H9 (cell line): ENCODE results near the gene MUC4. TPM values are rescaled to one million over a fixed set of nuclear protein-coding genes. Genes with fewer than 3 reads are reported as not detected.

ENCODE experiments used
- DNase-seq: peaks from one replicate; pipeline ENCODE4 v3.0.0-alpha.2; 2017
- H2AFZ ChIP-seq: one replicate; pipeline ENCODE4 v1.6.1; 2013; ENCODE audit warnings: mild to moderate bottlenecking, low read length, control low read depth, moderate library complexity
- H2AK5ac ChIP-seq: 2 replicates; pipeline ENCODE4 v1.6.1; 2013; ENCODE audit warnings: low read length, control low read depth, mixed read lengths; ENCODE audit not compliant: insufficient read length
- H2BK120ac ChIP-seq: one replicate; pipeline ENCODE4 v1.6.1; 2013; ENCODE audit warnings: low read depth, mild to moderate bottlenecking, low read length, control low read depth, inconsistent platforms; ENCODE audit not compliant: poor library complexity, severe bottlenecking
- H2BK12ac ChIP-seq: 2 replicates; pipeline ENCODE4 v1.6.1; 2013; ENCODE audit warnings: low read length, control low read depth, mixed read lengths, low read depth; ENCODE audit not compliant: insufficient read length
- H2BK15ac ChIP-seq: 2 replicates; pipeline ENCODE4 v1.6.1; 2013; ENCODE audit warnings: low read depth, low read length, control low read depth
- H2BK20ac ChIP-seq: one replicate; pipeline ENCODE4 v1.6.1; 2013; ENCODE audit warnings: low read depth, mild to moderate bottlenecking, low read length, control low read depth, inconsistent platforms; ENCODE audit not compliant: poor library complexity, severe bottlenecking
- H2BK5ac ChIP-seq: 2 replicates; pipeline ENCODE4 v1.6.1; 2013; ENCODE audit warnings: low read length, control low read depth, mixed read lengths; ENCODE audit not compliant: insufficient read length
- H3K14ac ChIP-seq: 2 replicates; pipeline ENCODE4 v1.6.1; 2013; ENCODE audit warnings: low read length, control low read depth; ENCODE audit not compliant: insufficient read depth
- H3K18ac ChIP-seq: 2 replicates; pipeline ENCODE4 v1.6.1; 2013; ENCODE audit warnings: low read depth, mild to moderate bottlenecking, mixed read lengths, low read length, control low read depth; ENCODE audit not compliant: insufficient read length
- H3K23ac ChIP-seq: 2 replicates; pipeline ENCODE4 v1.6.1; 2013; ENCODE audit warnings: low read length, control low read depth, mixed read lengths, low read depth; ENCODE audit not compliant: insufficient read length
- H3K23me2 ChIP-seq: 2 replicates; pipeline ENCODE4 v1.6.1; 2013; ENCODE audit warnings: low read depth, mild to moderate bottlenecking, mixed read lengths, low read length, control low read depth; ENCODE audit not compliant: insufficient read length, poor library complexity, severe bottlenecking
- H3K27ac ChIP-seq: 2 replicates; pipeline ENCODE4 v1.5.1; 2013; ENCODE audit warnings: low read length, control low read depth, mixed read lengths, low read depth; ENCODE audit not compliant: insufficient read length
- H3K27me3 ChIP-seq: 2 replicates; pipeline ENCODE4 v1.6.1; 2013; ENCODE audit warnings: low read length, control low read depth, inconsistent platforms; ENCODE audit not compliant: insufficient read depth
- H3K4ac ChIP-seq: 2 replicates; pipeline ENCODE4 v1.6.1; 2013; ENCODE audit warnings: low read depth, mild to moderate bottlenecking, control low read depth, inconsistent platforms, low read length, moderate library complexity
- H3K4me1 ChIP-seq: 2 replicates; pipeline ENCODE4 v1.6.1; 2013; ENCODE audit warnings: low read length, control low read depth, inconsistent platforms; ENCODE audit not compliant: insufficient read depth
- H3K4me2 ChIP-seq: 2 replicates; pipeline ENCODE4 v1.6.1; 2013; ENCODE audit warnings: low read length, control low read depth, mixed read lengths; ENCODE audit not compliant: insufficient read length, insufficient read depth
- H3K56ac ChIP-seq: 2 replicates; pipeline ENCODE4 v1.6.1; 2013; ENCODE audit warnings: low read depth, mild to moderate bottlenecking, mixed read lengths, low read length, control low read depth; ENCODE audit not compliant: insufficient read length
- H3K79me1 ChIP-seq: 2 replicates; pipeline ENCODE4 v1.6.1; 2013; ENCODE audit warnings: low read depth, mild to moderate bottlenecking, moderate library complexity, low read length, control low read depth, inconsistent platforms; ENCODE audit not compliant: insufficient read depth, poor library complexity, severe bottlenecking
- H3K79me2 ChIP-seq: 2 replicates; pipeline ENCODE4 v1.6.1; 2013; ENCODE audit warnings: low read length, control low read depth, inconsistent platforms; ENCODE audit not compliant: insufficient read depth
- H3K9ac ChIP-seq: 2 replicates; pipeline ENCODE4 v1.6.1; 2013; ENCODE audit warnings: low read length, control low read depth, mixed read lengths; ENCODE audit not compliant: insufficient read length; ENCODE audit errors: extremely low read depth
- H3K9me3 ChIP-seq: one replicate; pipeline ENCODE4 v1.6.1; 2013; ENCODE audit warnings: low read depth, low read length, inconsistent platforms; ENCODE audit not compliant: control insufficient read depth
- H3T11ph ChIP-seq: one replicate; pipeline ENCODE4 v1.6.1; 2013; ENCODE audit warnings: mild to moderate bottlenecking, low read length, control low read depth, inconsistent platforms
- H4K20me1 ChIP-seq: one replicate; pipeline ENCODE4 v1.6.1; 2013; ENCODE audit not compliant: control insufficient read depth, insufficient read length, insufficient read depth
- H4K5ac ChIP-seq: 2 replicates; pipeline ENCODE4 v1.6.1; 2013; ENCODE audit warnings: low read depth, mild to moderate bottlenecking, mixed read lengths, low read length, control low read depth; ENCODE audit not compliant: insufficient read length
- H4K8ac ChIP-seq: replicated peaks from 2 replicates; pipeline ENCODE4 v1.6.1; 2013; ENCODE audit warnings: low read length, control low read depth, mixed read lengths, low read depth; ENCODE audit not compliant: insufficient read length
- H4K91ac ChIP-seq: 2 replicates; pipeline ENCODE4 v1.6.1; 2013; ENCODE audit warnings: low read depth, mild to moderate bottlenecking, moderate library complexity, mixed read lengths, low read length, control low read depth; ENCODE audit not compliant: insufficient read length
- H3K27ac Mint-ChIP-seq, 3 experiments: 2 replicates in 2 of 3; 3 replicates in 1 of 3; pipeline ENCODE4 v1.8.0; 2020 to 2021; ENCODE audit warnings: mixed read lengths in 3 of 3, mild to moderate bottlenecking in 1 of 3, moderate library complexity in 1 of 3
- H3K27me3 Mint-ChIP-seq: 2 replicates; pipeline ENCODE4 v1.8.0; 2021; ENCODE audit warnings: low read depth, mild to moderate bottlenecking, moderate library complexity, mixed read lengths
- H3K36me3 Mint-ChIP-seq, 3 experiments: 2 replicates in 2 of 3; 3 replicates in 1 of 3; pipeline ENCODE4 v1.8.0; 2020 to 2021; ENCODE audit warnings: low read depth in 3 of 3, mixed read lengths in 3 of 3; ENCODE audit not compliant: insufficient read depth in 1 of 3
- H3K4me1 Mint-ChIP-seq, 2 experiments: 2 replicates each; pipeline ENCODE4 v1.8.0; 2020; ENCODE audit warnings: mixed read lengths in 2 of 2
- H3K4me3 Mint-ChIP-seq, 2 experiments: 2 replicates in 1 of 2; 3 replicates in 1 of 2; pipeline ENCODE4 v1.8.0; 2020 to 2021; ENCODE audit warnings: mild to moderate bottlenecking in 2 of 2, mixed read lengths in 2 of 2, moderate library complexity in 1 of 2
- H3K9me3 Mint-ChIP-seq, 2 experiments: 2 replicates in 1 of 2; 3 replicates in 1 of 2; pipeline ENCODE4 v1.8.0; 2020; ENCODE audit warnings: mild to moderate bottlenecking in 2 of 2, mixed read lengths in 2 of 2, moderate library complexity in 1 of 2
- WGBS: extraction: QIAGEN DNeasy Blood & Tissue Kit; methylation state at CpG from one replicate; pipeline ENCODE4 v1.1.7; 2013; ENCODE audit warnings: missing lambda C conversion rate, low lambda C conversion rate, mixed read lengths; ENCODE audit not compliant: insufficient read length; ENCODE audit errors: extremely low coverage; 5-methylcytosine and 5-hydroxymethylcytosine counted together
- total RNA-seq: library from RNA; stranded (reverse); gene quantifications from 2 replicates; pipeline ENCODE4 v1.2.1, GENCODE V29; 2021
- TF ChIP-seq, protein P1 (sequence below): fragments of 200-600 bp; sonication (generic); conservative IDR thresholded peaks from 3 replicates; pipeline ENCODE4 v1.8.0; 2021; ENCODE audit warnings: antibody characterized with exemption, mild to moderate bottlenecking

MUC4 gene
- total RNA-seq, 1 experiment from 2014 or later = 1.2 TPM

DNA sequence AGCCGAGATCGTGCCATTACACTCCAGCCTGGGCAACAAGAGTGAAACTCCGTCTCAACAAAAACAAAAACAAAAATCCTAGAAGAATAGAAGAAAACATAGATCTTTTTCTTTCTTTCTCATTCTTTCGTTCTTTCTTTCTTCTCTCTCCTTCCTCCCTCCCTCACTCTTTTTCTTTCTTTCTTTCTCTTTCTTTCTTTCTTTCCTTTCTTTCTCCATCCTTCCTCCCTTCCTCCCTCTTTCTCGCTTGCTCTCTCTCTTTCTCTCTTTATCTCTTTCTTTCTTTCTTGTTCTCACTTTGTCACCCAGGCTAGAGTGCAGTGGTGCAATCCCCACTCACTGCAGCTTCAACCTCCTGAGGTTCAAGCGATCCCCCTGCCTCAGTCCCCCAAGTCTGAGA, 33.8 kb upstream of the MUC4 start:
- H2BK15ac ChIP-seq = no peak overlapping the region
- H3K27me3 ChIP-seq = no peaks in the 10 kb centered on the region
- Mint-ChIP-seq H3K36me3 (no peaks in the 10 kb centered on the region), H3K27me3 (peaks cover 4% of the 10 kb centered on the region; the same call in 1 of the 2 replicates), H3K4me3 (no peak overlapping the region), H3K27ac (peak overlapping the region in 1 of 3 experiments; percentile 23; a peak in 2 of 7 replicates), H3K9me3 (no peaks in the 10 kb centered on the region), H3K4me1 (peaks cover 9 to 10% of the 10 kb centered on the region in 2 experiments)
- no peak overlapping the region for H3K27ac ChIP-seq
- H3K79me1 ChIP-seq = no peaks in the 10 kb centered on the region
- no peak overlapping the region for H3K9ac ChIP-seq
- no peak overlapping the region for H3T11ph ChIP-seq
- no peak overlapping the region for H4K5ac ChIP-seq
- no peak overlapping the region for H2AFZ ChIP-seq
- no peak overlapping the region for H2BK120ac ChIP-seq
- no peak overlapping the region for H3K4ac ChIP-seq
- no peaks in the 10 kb centered on the region for H3K9me3 ChIP-seq
- no peaks in the 10 kb centered on the region for H3K79me2 ChIP-seq
- TF ChIP-seq, protein P1, sequence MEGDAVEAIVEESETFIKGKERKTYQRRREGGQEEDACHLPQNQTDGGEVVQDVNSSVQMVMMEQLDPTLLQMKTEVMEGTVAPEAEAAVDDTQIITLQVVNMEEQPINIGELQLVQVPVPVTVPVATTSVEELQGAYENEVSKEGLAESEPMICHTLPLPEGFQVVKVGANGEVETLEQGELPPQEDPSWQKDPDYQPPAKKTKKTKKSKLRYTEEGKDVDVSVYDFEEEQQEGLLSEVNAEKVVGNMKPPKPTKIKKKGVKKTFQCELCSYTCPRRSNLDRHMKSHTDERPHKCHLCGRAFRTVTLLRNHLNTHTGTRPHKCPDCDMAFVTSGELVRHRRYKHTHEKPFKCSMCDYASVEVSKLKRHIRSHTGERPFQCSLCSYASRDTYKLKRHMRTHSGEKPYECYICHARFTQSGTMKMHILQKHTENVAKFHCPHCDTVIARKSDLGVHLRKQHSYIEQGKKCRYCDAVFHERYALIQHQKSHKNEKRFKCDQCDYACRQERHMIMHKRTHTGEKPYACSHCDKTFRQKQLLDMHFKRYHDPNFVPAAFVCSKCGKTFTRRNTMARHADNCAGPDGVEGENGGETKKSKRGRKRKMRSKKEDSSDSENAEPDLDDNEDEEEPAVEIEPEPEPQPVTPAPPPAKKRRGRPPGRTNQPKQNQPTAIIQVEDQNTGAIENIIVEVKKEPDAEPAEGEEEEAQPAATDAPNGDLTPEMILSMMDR = no peak
- no peaks in the 10 kb centered on the region for H4K20me1 ChIP-seq
- H4K91ac ChIP-seq = no peak overlapping the region
- H3K14ac ChIP-seq = no peak overlapping the region
- DNase-seq = no peak
- no peak overlapping the region for H2BK20ac ChIP-seq
- H3K23me2 ChIP-seq = no peaks in the 10 kb centered on the region
- H3K23ac ChIP-seq = no peak overlapping the region
- H2BK5ac ChIP-seq = no peak overlapping the region
- no peaks in the 10 kb centered on the region for H3K4me1 ChIP-seq
- 100% methylated on average over 1 of the region's 6 CpGs for WGBS
- H3K4me2 ChIP-seq = no peak overlapping the region
- no peak overlapping the region for H4K8ac ChIP-seq
- no peak overlapping the region for H2BK12ac ChIP-seq
- no peak overlapping the region for H2AK5ac ChIP-seq
- H3K56ac ChIP-seq = no peak overlapping the region
- no peak overlapping the region for H3K18ac ChIP-seq
